Urothelium cell line (cell line): ENCODE results near the gene MGAT4C.
"Not testable (repeated sequence)": the region's sequence is repeated elsewhere in the genome, so short reads cannot be mapped to it uniquely, and the experiment has no call there.

Experiments used
- DNase-seq: peaks from one replicate; pipeline ENCODE4 v3.0.0; 2011; ENCODE audit warnings: low spot score, mixed read lengths
- FAIRE-seq: peaks from 2 replicates; lab custom pipeline; 2011; peaks lifted over from hg19 to GRCh38; lab: Jason Lieb, UNC

Gene MGAT4C

GRCh38 chr12:86138770-86139169 is 117.4 kb downstream of the MGAT4C start:
- FAIRE-seq (no peak), DNase-seq (no peak)

- peak; percentile 31 for DNase-seq
- no peak for FAIRE-seq
These were observed 118.3 kb downstream of the MGAT4C start for GRCh38 chr12:86137936-86138335.

- FAIRE-seq: no peak
- DNase-seq: no peak
These were observed 121.6 kb downstream of the MGAT4C start for GRCh38 chr12:86134561-86134960.

GRCh38 chr12:86126900-86127299 is 129.3 kb downstream of the MGAT4C start:
- not testable (repeated sequence) for FAIRE-seq, DNase-seq

DNA sequence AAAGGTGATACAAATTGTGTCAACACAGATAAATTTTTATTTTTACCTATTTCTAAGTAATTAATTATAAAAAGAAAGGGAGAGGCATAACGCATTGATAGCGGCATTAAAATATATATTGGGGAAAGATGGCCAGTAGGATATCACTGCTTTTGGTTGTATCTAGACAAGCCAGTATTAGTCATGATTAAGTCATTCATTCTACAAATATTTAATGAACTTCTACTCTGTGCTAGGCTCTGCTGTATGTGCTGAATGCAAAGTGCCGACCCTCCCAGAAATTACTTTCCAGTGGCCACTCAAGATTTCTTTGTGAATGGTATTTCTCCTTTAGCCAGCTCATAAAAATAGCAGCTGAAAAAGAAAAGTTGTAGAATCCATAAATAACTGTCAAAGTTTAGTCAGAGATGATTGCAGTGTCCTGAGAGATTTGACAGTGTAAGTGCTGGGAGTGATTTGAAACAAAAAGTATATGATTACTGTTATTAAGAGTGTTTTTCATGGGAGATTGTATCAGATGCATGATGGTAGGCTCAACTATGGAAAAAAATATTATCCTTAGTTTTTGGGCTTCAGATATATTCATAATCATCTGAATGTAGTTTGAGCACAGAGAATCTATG is 133.2 kb downstream of the MGAT4C start:
- DNase-seq: no peak
- no peak for FAIRE-seq

GRCh38 chr12:86118161-86118560 is 138.0 kb downstream of the MGAT4C start:
- FAIRE-seq (no peak), DNase-seq (no peak)

DNA sequence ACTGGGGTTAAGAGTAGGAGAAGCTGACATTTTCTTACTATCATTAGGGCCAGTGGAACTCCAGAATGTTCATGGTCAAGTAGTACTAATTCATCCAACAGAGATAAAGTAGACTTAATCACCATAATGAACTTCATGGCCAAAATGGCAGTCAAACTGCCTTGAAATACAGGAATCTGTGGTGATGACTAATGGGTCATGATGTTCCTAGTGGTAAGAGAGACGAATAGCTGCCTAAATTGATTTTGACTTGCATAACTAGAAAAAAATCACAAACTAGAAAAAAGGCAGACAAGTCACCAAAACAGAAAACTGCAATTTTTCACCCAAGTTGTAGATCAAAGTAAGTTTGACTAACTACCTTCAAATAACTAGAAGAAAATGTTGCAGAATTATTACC is 138.5 kb downstream of the MGAT4C start:
- DNase-seq (no peak), FAIRE-seq (no peak)

DNA sequence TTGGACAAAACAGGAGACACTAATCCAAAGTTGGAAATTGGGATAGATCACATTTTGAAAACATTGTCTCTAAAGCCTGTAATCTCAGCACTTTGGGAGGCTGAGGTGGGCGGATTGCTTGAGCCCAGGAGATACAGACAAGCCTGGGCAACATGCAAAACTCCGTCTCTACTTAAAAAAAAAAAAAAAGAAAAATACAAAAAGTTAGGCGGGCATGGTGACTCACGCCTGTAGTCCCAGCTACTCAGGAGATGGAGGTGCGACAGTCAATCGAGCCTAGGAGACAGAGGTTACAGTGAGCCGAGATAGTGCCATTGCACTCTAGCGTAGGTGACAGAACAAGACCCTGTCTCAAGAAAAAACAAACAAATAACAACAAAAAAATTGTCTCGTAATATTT is 152.1 kb downstream of the MGAT4C start:
- no peak for FAIRE-seq

DNA sequence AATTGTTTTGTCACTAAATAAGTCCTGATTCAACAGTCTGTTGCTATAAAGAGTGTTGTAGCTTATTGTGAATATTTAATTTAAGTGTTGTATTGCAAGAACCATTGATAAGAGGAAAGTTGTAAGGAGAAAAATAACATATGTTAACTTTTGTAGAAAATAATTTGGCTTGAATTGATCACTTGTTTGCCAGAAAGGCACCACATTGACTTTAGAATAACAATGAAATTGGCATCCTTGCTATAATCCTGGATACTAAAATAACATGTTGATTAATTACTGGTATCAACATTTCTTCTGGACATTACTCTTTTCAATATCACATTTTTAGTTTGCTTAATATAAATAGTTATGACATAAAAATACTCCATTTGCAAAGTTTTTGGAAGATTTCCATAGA is 159.0 kb downstream of the MGAT4C start:
- no peak for DNase-seq

More for the DNA sequence above, 152.1 kb downstream of the MGAT4C start:
- no peak for DNase-seq

GRCh38 chr12:86091681-86092080 is 164.5 kb downstream of the MGAT4C start:
- FAIRE-seq (no peak), DNase-seq (no peak)

More for the DNA sequence above, 159.0 kb downstream of the MGAT4C start:
- FAIRE-seq: no peak

DNA sequence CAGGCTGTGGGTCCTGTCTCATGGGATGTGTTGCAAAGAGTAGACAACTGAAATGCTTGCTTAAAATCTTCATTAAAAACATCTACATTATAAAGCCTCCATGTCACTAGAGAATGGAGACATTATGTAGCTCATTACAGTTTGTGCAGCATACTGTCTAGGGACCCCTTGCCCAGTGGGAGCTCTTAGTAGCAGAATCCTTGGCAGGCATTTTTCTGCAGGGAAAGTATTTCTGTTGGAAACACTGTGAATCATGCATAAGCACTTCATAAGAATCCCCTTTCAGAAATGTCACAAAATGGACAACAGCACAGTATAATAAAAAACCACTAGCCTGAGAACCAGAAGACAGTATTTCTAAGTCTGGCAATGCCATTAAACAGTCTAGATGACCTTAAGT is 174.3 kb downstream of the MGAT4C start:
- no peak for DNase-seq
- no peak for FAIRE-seq

- not testable (repeated sequence) for DNase-seq, FAIRE-seq
These were observed 197.1 kb downstream of the MGAT4C start for GRCh38 chr12:86059052-86059451.

DNA sequence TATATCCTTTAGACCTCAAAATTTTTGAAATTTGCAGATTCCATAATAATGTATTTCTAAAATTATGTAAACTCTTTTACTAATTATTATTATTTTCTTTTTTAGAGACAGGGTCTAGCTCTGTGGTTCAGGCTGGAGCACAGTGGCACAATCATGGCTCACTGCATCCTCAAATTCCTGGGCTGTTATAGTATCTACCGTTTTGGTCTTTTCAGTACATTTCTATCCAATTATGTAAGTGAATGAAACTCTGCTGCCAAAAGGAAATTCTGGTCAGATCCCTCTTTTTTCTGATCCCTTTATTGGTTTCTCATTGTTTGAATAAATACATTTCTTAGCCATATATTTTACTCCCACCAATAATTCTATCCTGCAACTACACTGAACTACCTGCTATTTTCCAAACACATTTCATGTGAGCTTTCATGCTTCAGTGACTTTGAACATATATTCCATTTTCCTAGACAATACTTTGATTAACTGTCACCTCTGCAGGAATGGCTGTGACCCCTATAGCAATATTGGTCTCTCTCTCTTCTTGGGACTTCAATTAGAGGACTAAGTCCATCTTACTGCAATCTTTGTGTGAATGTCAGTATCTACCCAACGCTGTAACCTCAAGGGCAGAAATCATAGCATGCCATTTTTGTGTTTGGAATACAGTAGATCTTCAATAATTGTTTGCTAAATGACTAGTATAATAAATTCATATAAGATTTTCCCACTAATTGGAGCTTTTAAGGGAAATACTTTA is 198.9 kb downstream of the MGAT4C start:
- FAIRE-seq: no peak

GRCh38 chr12:86052921-86053320 is 203.3 kb downstream of the MGAT4C start:
- FAIRE-seq (no peak), DNase-seq (no peak)

More for the DNA sequence above, 198.9 kb downstream of the MGAT4C start:
- no peak for DNase-seq

DNA sequence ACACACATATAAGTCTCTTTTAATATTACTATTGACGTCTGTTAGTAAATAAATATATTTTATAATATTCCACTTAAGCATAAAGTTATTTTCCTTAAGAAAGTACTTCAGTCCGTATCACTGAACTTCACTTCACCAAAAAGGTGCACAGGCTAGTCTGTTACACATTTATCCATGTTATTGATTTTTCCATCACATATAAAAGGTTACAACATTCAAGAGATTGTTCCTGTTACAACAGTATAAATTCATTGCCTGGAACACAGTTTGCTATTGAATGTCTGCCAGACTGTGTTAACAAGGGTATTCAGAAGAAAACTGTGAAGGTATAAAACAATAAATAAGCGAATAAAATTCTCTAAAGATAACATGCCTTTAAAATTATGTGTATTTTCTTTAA is 206.2 kb downstream of the MGAT4C start:
- DNase-seq: no peak
- no peak for FAIRE-seq

DNA sequence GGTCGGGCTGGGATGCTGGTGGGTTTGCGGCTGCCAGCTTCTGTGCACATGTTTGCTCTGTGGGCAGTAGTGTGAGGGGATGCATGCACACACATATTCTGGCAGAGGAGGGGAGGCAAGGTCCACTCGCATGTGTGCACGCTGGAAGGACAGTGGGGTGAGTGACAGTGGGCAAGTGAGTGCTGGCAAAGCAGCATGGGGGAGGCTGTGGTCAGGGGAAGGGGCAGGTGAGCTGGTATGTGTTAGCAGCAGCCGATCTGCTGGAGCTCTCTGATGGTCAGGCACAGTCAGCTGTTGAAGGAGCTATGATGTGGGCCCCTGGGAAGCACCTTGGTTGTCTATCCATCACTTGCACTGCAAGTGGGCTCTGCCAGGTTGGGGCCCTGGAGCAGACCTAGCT is 211.8 kb downstream of the MGAT4C start:
- no peak for DNase-seq
- no peak for FAIRE-seq

DNA sequence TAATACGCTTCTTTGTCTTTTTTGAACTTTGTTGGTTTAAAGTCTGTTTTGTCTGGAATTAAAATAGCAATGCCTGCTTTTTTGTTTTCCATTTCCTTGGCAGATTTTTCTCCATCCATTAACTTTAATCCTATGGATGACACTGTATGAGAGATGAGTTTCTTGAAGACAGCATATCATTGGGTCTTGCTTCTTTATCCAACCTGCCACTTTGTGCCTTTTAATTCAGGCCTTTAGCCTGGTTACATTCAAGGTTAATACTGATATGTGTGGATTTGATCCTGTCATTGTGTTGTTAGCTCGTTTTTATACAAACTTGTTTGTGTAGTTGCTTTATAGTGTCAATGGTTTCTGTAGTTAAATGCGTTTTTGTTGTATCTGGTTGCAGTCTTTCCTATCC is 214.1 kb downstream of the MGAT4C start:
- DNase-seq (no peak), FAIRE-seq (no peak)

DNA sequence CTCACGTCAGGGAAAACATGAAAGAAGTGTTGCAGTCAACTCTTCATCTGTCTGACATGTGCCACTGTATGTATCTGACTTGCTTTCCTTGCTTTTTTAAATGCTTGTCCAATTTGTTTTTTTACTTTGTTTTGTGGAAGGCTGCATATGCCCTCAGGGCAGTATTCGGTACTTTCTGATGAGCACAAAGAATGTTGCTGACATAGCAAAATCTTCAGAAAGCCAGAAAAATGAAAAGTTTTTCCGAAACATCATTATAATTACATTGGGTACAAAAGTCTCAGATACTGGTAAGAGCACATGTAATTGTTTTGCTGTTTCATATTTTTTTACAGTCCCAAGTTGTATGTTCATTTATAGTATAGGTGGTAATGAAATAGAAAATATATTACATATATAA is 237.8 kb downstream of the MGAT4C start:
- DNase-seq: no peak
- FAIRE-seq: no peak

- DNase-seq: no peak
- no peak for FAIRE-seq
These were observed 241.2 kb downstream of the MGAT4C start for GRCh38 chr12:86015026-86015425.

DNA sequence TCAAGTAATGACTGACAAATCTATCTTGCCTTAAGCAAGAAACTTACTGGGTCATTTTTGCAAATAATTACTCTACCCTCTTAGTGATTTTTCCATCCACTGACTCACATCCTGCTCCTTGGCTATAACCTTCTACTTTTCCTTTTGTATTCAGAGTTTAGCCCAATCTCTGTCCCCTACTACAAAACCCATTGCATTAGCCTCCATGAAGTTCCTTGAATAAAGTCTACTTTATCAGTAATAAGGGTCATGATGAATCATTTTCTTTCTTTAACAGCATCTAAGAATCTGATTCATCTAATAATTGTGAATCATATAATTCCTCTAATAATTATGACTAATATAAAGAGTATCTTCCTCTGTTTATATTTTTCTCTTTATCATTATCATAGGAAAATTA is 249.5 kb downstream of the MGAT4C start:
- DNase-seq (no peak), FAIRE-seq (no peak)

GRCh38 chr12:85998074-85998473 is 258.1 kb downstream of the MGAT4C start:
- DNase-seq (no peak), FAIRE-seq (no peak)

- peak; percentile 27 for DNase-seq
- no peak for FAIRE-seq
These were observed 259.9 kb downstream of the MGAT4C start for GRCh38 chr12:85996280-85996679.
